Testis (tissue), 2 donors: Measurements from ENCODE around the gene PANX1.

Source experiments
- CTCF ChIP-seq, 3 experiments: fragments of 450-650 bp in 2 of 3; fragments of 200-600 bp in 1 of 3; sonication (generic) in 1 of 3; IDR thresholded peaks; one replicate each; pipeline ENCODE4 v1.5.1; 2016 to 2019; ENCODE audit warnings: antibody characterized with exemption in 3 of 3, mild to moderate bottlenecking in 2 of 3, moderate library complexity in 1 of 3
- POLR2A ChIP-seq: fragments of 450-650 bp; IDR thresholded peaks from one replicate; pipeline ENCODE4 v1.6.1; 2017; ENCODE audit warnings: antibody characterized with exemption, mild to moderate bottlenecking, moderate library complexity

GRCh38 chr11:94169930-94170545, 41.4 kb downstream of the PANX1 start:
- TF ChIP-seq POLR2A: no peak
- TF ChIP-seq CTCF (IDR thresholded peaks at IDR 0.05): no peak
